Endothelial cell of umbilical vein (primary cell): ENCODE measurements around the gene MYZAP. TPM values are rescaled to one million over a fixed set of nuclear protein-coding genes. Genes with fewer than 3 reads are reported as not detected.

Source experiments
- BruUV-seq: library from RNA; stranded (reverse); fragments of 400-500 nt; replicated peaks from 2 replicates; lab custom pipeline; 2021; lab: Mats Ljungman, UMichigan
- CTCF ChIA-PET: fragments of 300-600, 350-600 bp; sonication (Branson Sonifier 250); formaldehyde crosslinking; loops from one replicate; lab custom pipeline; 2021; ENCODE audit warnings: antibody characterized with exemption, inconsistent platforms; lab: Charles Lee
- POLR2A ChIA-PET: fragments of 300-600, 350-600 bp; sonication (Branson Sonifier 250); formaldehyde crosslinking; loops from one replicate; lab custom pipeline; 2021; ENCODE audit warnings: antibody characterized with exemption, inconsistent platforms; lab: Charles Lee
- DNase-seq: peaks from one replicate; pipeline ENCODE4 v3.0.0-alpha.2; 2011; ENCODE audit warnings: low read depth, low spot score
- FAIRE-seq: peaks from 2 replicates; lab custom pipeline; 2011; peaks lifted over from hg19 to GRCh38; lab: Jason Lieb, UNC
- H2AFZ ChIP-seq: 2 replicates; pipeline ENCODE4 v1.6.0; 2012; ENCODE audit warnings: low read depth, low read length, control low read depth, inconsistent platforms
- H3K27ac ChIP-seq: 2 replicates; pipeline ENCODE4 v1.5.1; 2011; ENCODE audit warnings: low read depth, mild to moderate bottlenecking, control low read depth, low read length, moderate library complexity; ENCODE audit not compliant: insufficient read depth
- H3K27me3 ChIP-seq, 2 experiments: 2 replicates each; pipeline versions ENCODE4 v1.6.0 to v1.6.1; 2011; ENCODE audit warnings: low read length in 2 of 2, mixed read lengths in 1 of 2; ENCODE audit not compliant: control insufficient read depth in 2 of 2, insufficient read depth in 2 of 2
- H3K36me3 ChIP-seq, 2 experiments: 2 replicates in 1 of 2; 3 replicates in 1 of 2; pipeline ENCODE4 v1.5.1; 2011; ENCODE audit warnings: low read length in 2 of 2, mild to moderate bottlenecking in 1 of 2, moderate library complexity in 1 of 2; ENCODE audit not compliant: control insufficient read depth in 2 of 2, insufficient read depth in 2 of 2; ENCODE audit errors: extremely low read depth in 1 of 2
- H3K4me1 ChIP-seq: 3 replicates; pipeline ENCODE4 v1.5.1; 2011; ENCODE audit warnings: mild to moderate bottlenecking, low read length; ENCODE audit not compliant: control insufficient read depth, insufficient read depth; ENCODE audit errors: extremely low read depth
- H3K4me2 ChIP-seq: 2 replicates; pipeline ENCODE4 v1.6.1; 2011; ENCODE audit warnings: low read length, control low read depth, mixed read lengths; ENCODE audit not compliant: insufficient read depth
- H3K4me3 ChIP-seq, 3 experiments: fragments of 200-600 bp in 1 of 3; sonication (generic), shearing (Covaris generic) in 1 of 3; replicated peaks in 1 of 3; 2 replicates each; pipeline ENCODE4 v1.5.1; 2011 to 2016; ENCODE audit warnings: control low read depth in 3 of 3, low read length in 3 of 3, mild to moderate bottlenecking in 2 of 3, inconsistent platforms in 1 of 3, low read depth in 1 of 3, moderate library complexity in 1 of 3; ENCODE audit not compliant: insufficient read depth in 1 of 3
- H3K79me2 ChIP-seq: 2 replicates; pipeline ENCODE4 v1.6.0; 2012; ENCODE audit warnings: low read length, inconsistent platforms; ENCODE audit not compliant: control insufficient read depth, insufficient read depth
- H3K9ac ChIP-seq: replicated peaks from 2 replicates; pipeline ENCODE3; 2011; ENCODE audit warnings: low read length, control low read depth; ENCODE audit not compliant: insufficient read depth; ENCODE audit errors: extremely low read depth
- H3K9me1 ChIP-seq: replicated peaks from 3 replicates; pipeline ENCODE4 v1.6.0; 2011; ENCODE audit warnings: mild to moderate bottlenecking, low read length; ENCODE audit not compliant: control insufficient read depth, insufficient read depth; ENCODE audit errors: extremely low read depth
- H3K9me3 ChIP-seq: replicated peaks from 2 replicates; pipeline ENCODE4 v1.5.1; 2012; ENCODE audit warnings: low read length, inconsistent platforms; ENCODE audit not compliant: control insufficient read depth, insufficient read depth
- H4K20me1 ChIP-seq: replicated peaks from 2 replicates; pipeline ENCODE3; 2011; ENCODE audit warnings: mild to moderate bottlenecking, low read length; ENCODE audit not compliant: control insufficient read depth, insufficient read depth; ENCODE audit errors: extremely low read depth
- CTCF ChIP-seq, 2 donors: IDR thresholded peaks; 1 replicate in 1 of 2; 2 replicates in 1 of 2; pipeline ENCODE4 v1.5.1; 2011; ENCODE audit warnings: low read length in 2 of 2, mild to moderate bottlenecking in 2 of 2, moderate library complexity in 2 of 2, control low read depth in 1 of 2, inconsistent platforms in 1 of 2, low read depth in 1 of 2; ENCODE audit not compliant: insufficient read depth in 1 of 2; ENCODE audit errors: extremely low read depth in 1 of 2
- EZH2 ChIP-seq: IDR thresholded peaks from 2 replicates; pipeline ENCODE4 v1.6.1; 2012; ENCODE audit warnings: borderline replicate concordance, low read depth, mild to moderate bottlenecking, moderate library complexity, low read length, inconsistent platforms; ENCODE audit not compliant: severe bottlenecking
- FOS ChIP-seq: IDR thresholded peaks from 2 replicates; pipeline ENCODE4 v1.6.1; 2011; ENCODE audit warnings: mild to moderate bottlenecking, low read length, moderate library complexity, borderline replicate concordance; ENCODE audit not compliant: insufficient read depth
- GATA2 ChIP-seq: IDR thresholded peaks from 2 replicates; pipeline ENCODE4 v1.7.0; 2011; ENCODE audit warnings: low read depth, mild to moderate bottlenecking, moderate library complexity, mixed read lengths, low read length; ENCODE audit not compliant: insufficient read length, insufficient read depth
- JUN ChIP-seq: IDR thresholded peaks from 2 replicates; pipeline ENCODE4 v1.6.1; 2011; ENCODE audit warnings: borderline replicate concordance, low read depth; ENCODE audit not compliant: insufficient read length, insufficient read depth
- MAX ChIP-seq: IDR thresholded peaks from 2 replicates; pipeline ENCODE4 v1.6.1; 2011; ENCODE audit not compliant: insufficient read depth, insufficient read length
- MYC ChIP-seq: IDR thresholded peaks from one replicate; pipeline ENCODE4 v1.6.1; 2011; ENCODE audit warnings: mild to moderate bottlenecking, low read depth, low read length
- POLR2A ChIP-seq: IDR thresholded peaks from 2 replicates; pipeline ENCODE4 v1.6.1; 2012; ENCODE audit warnings: low read depth, mild to moderate bottlenecking, control low read depth, low read length
- POLR2AphosphoS5 ChIP-seq: IDR thresholded peaks from 2 replicates; pipeline ENCODE4 v1.6.1; 2012; ENCODE audit warnings: low read depth, mild to moderate bottlenecking, control low read depth, low read length, moderate library complexity; ENCODE audit not compliant: insufficient read depth
- dilution Hi-C: fragments of 300-500 bp; cut with MboI; formaldehyde crosslinking; loops from one replicate; pipeline ENCODE4 v1.15.0; 2019; ENCODE audit warnings: low sequenced_read_pairs; ENCODE audit not compliant: extremely low pct_ligation_motif_present
- intact Hi-C: fragments of 100-400 bp; cut with micrococcal nuclease; formaldehyde crosslinking; loops from one replicate; pipeline ENCODE4 v1.10.0; 2022
- polyA plus RNA-seq, 4 experiments: library from polyadenylated mRNA; depleted of rRNA in 3 of 4; stranded (reverse) in 3 of 4; unstranded in 1 of 4; fragments of >200 nt; gene quantifications; 2 replicates each; pipeline versions ENCODE4 v1.2.1 to v1.2.3, GENCODE V29; 2011 to 2012; ENCODE audit warnings: missing spikeins in 1 of 4
- total RNA-seq: library from RNA; stranded (reverse); gene quantifications from 2 replicates; pipeline ENCODE4 v1.2.3, GENCODE V29; 2021

The MYZAP gene
- total and polyA plus RNA-seq, 2 donors (not counting 3 experiments of a cell fraction or from before 2014, with no cell fraction given) = 6.3 to 8.1 TPM

GRCh38 chr15:57572468-57572867 lies 19.2 kb upstream of the MYZAP start:
- Histone ChIP-seq H3K9me3 (no peaks in the 10 kb centered on the region), H3K4me3 (no peak overlapping the region), H3K4me1 (peaks cover 10% of the 10 kb centered on the region), H3K4me2 (no peak overlapping the region), H3K27ac (no peak overlapping the region), H3K9me1 (no peaks in the 10 kb centered on the region), H3K9ac (no peak overlapping the region), H3K27me3 (no peaks in the 10 kb centered on the region), H2AFZ (no peak overlapping the region), H3K36me3 (no peaks in the 10 kb centered on the region), H4K20me1 (no peaks in the 10 kb centered on the region), H3K79me2 (no peaks in the 10 kb centered on the region)
- intact Hi-C loops = no loop called here
- BruUV-seq = no TSS peak
- FAIRE-seq = no peak
- CTCF ChIA-PET = interaction anchor here (0.9 kb wide), 2 partner anchors 11 kb away, joined by 3 read pairs; no protein-coding TSS in a partner anchor
- POLR2A ChIA-PET = interaction anchor here (0.6 kb wide), 1 partner anchor 12 kb away, joined by 3 read pairs; no protein-coding TSS in a partner anchor
- dilution Hi-C loops = no loop called here
- DNase-seq = no peak
- TF ChIP-seq GATA2 (no peak), MAX (no peak), POLR2A (no peak), POLR2AphosphoS5 (no peak), FOS (no peak), MYC (no peak), EZH2 (no peak), CTCF (IDR thresholded peaks at IDR 0.05; ENCODE audit: extremely low read depth in 1 of 2, insufficient read depth in 1 of 2, low read depth in 1 of 2, low read length in 2 of 2) (no peak), JUN (no peak)
